Neural crest cell (in vitro differentiated cells): Measurements from ENCODE around the gene INO80B. TPM values are rescaled to one million over a fixed set of nuclear protein-coding genes. Genes with fewer than 3 reads are reported as not detected.
A peak's percentile ranks its signal among the peaks of the same experiment; 100 is the strongest.

ENCODE experiments used
- DNase-seq: peaks from one replicate; pipeline ENCODE4 v3.0.0; 2021; ENCODE audit warnings: low read depth, mixed read lengths, low spot score
- H3K27ac Mint-ChIP-seq: one replicate; pipeline ENCODE4 v1.8.0; 2021; ENCODE audit warnings: mild to moderate bottlenecking, mixed read lengths; ENCODE audit not compliant: unreplicated experiment
- H3K27me3 Mint-ChIP-seq: 2 replicates; pipeline ENCODE4 v1.8.0; 2021; ENCODE audit warnings: low read depth, mild to moderate bottlenecking, mixed read lengths
- H3K36me3 Mint-ChIP-seq: 2 replicates; pipeline ENCODE4 v1.8.0; 2021; ENCODE audit warnings: low read depth, mild to moderate bottlenecking, mixed read lengths
- H3K4me1 Mint-ChIP-seq: 2 replicates; pipeline ENCODE4 v1.8.0; 2021; ENCODE audit warnings: mixed read lengths
- H3K4me3 Mint-ChIP-seq: one replicate; pipeline ENCODE4 v1.8.0; 2021; ENCODE audit warnings: mild to moderate bottlenecking, mixed read lengths
- H3K9me3 Mint-ChIP-seq: 2 replicates; pipeline ENCODE4 v1.8.0; 2021; ENCODE audit warnings: mixed read lengths
- CTCF ChIP-seq: fragments of 200-600 bp; sonication (generic); conservative IDR thresholded peaks from 2 replicates; pipeline ENCODE4 v1.5.0; 2021; ENCODE audit warnings: antibody characterized with exemption, mild to moderate bottlenecking
- total RNA-seq: library from RNA; stranded (reverse); gene quantifications from 2 replicates; pipeline ENCODE4 v1.2.1, GENCODE V29; 2021

The INO80B gene
- total RNA-seq, 1 donor from 2014 or later: 33.1 TPM

GRCh38 chr2:74414881-74415761 is 39.8 kb upstream of the INO80B start:
- Mint-ChIP-seq H3K4me1 (no peaks in the 10 kb centered on the region), H3K27me3 (no peaks in the 10 kb centered on the region), H3K36me3 (no peaks in the 10 kb centered on the region), H3K9me3 (no peaks in the 10 kb centered on the region), H3K4me3 (no peak overlapping the region), H3K27ac (no peak overlapping the region)
- TF ChIP-seq CTCF: no peak
- DNase-seq: no peak

- H3K4me3 Mint-ChIP-seq: no peak overlapping the region
Measured at GRCh38 chr2:74415762-74416395, 39.0 kb upstream of the INO80B start.

GRCh38 chr2:74416778-74417177 is 38.1 kb upstream of the INO80B start:
- Mint-ChIP-seq H3K27me3 (peaks cover under 1% of the 10 kb centered on the region), H3K4me3 (no peak overlapping the region), H3K9me3 (no peaks in the 10 kb centered on the region), H3K27ac (no peak overlapping the region), H3K36me3 (no peaks in the 10 kb centered on the region), H3K4me1 (peaks cover 6% of the 10 kb centered on the region)
- no peak for TF ChIP-seq CTCF
- DNase-seq: no peak

More at GRCh38 chr2:74415762-74416395, 39.0 kb upstream of the INO80B start:
- Mint-ChIP-seq H3K27me3 (no peaks in the 10 kb centered on the region), H3K27ac (no peak overlapping the region), H3K36me3 (no peaks in the 10 kb centered on the region), H3K9me3 (no peaks in the 10 kb centered on the region), H3K4me1 (peaks cover under 1% of the 10 kb centered on the region)
- no peak for TF ChIP-seq CTCF
- no peak for DNase-seq

- H3K4me1 Mint-ChIP-seq: peaks cover 11% of the 10 kb centered on the region
- H3K4me3 Mint-ChIP-seq: no peak overlapping the region
- no peak for TF ChIP-seq CTCF
- no peak overlapping the region for H3K27ac Mint-ChIP-seq
- no peak for DNase-seq
- no peaks in the 10 kb centered on the region for H3K9me3 Mint-ChIP-seq
- H3K36me3 Mint-ChIP-seq: no peaks in the 10 kb centered on the region
- peaks cover 3% of the 10 kb centered on the region for H3K27me3 Mint-ChIP-seq
Measured at GRCh38 chr2:74417197-74417596, 37.7 kb upstream of the INO80B start.

GRCh38 chr2:74417763-74418162 is 37.1 kb upstream of the INO80B start:
- TF ChIP-seq CTCF: no peak
- H3K36me3 Mint-ChIP-seq: no peaks in the 10 kb centered on the region
- peaks cover 3% of the 10 kb centered on the region for H3K27me3 Mint-ChIP-seq

More at GRCh38 chr2:74417763-74418162, 37.1 kb upstream of the INO80B start:
- H3K27ac Mint-ChIP-seq: no peak overlapping the region
- no peaks in the 10 kb centered on the region for H3K9me3 Mint-ChIP-seq
- no peak for DNase-seq
- H3K4me1 Mint-ChIP-seq: peaks cover 14% of the 10 kb centered on the region
- H3K4me3 Mint-ChIP-seq: peak overlapping the region; percentile 23
